Measurements from ENCODE around the gene IQSEC1. TPM values are rescaled to one million over a fixed set of nuclear protein-coding genes. Genes with fewer than 3 reads are reported as not detected.

IQSEC1 gene
- total and polyA plus RNA-seq, 9 of the 15 experiments (the other 6 are each of a cell fraction or from before 2014, with no cell fraction given): 0.56 to 39.0 (median 6.8) TPM

- no peak for TF ChIP-seq ZZZ3 (IDR thresholded peaks at IDR 0.05)
- peak; percentile 13; the same call in 1 of the 2 replicates for TF ChIP-seq RB1 (IDR thresholded peaks at IDR 0.05; ENCODE audit: low read depth)
- peak; percentile 36; the same call in 1 of the 2 replicates for TF ChIP-seq MYC (IDR thresholded peaks at IDR 0.05; ENCODE audit: low read depth, low read length)
- TF ChIP-seq MYC (CRISPR knock-in tag; IDR thresholded peaks at IDR 0.05; ENCODE audit: borderline replicate concordance, low read depth): peak; percentile 32; the same call in 1 of the 2 replicates
- TF ChIP-seq ZNF77 (CRISPR knock-in tag; IDR thresholded peaks at IDR 0.05): no peak
- no peak for TF ChIP-seq STAT5B (CRISPR knock-in tag; IDR thresholded peaks at IDR 0.05)
- no peak for TF ChIP-seq ZFP91 (CRISPR knock-in tag; IDR thresholded peaks at IDR 0.05)
- TF ChIP-seq MNT (conservative IDR thresholded peaks at IDR 0.05): peak; percentile 46 to 71; a peak in 3 of 4 replicates
- no peak for TF ChIP-seq ZNF57 (CRISPR knock-in tag; IDR thresholded peaks at IDR 0.05)
- peak; percentile 21; the same call in 1 of the 2 replicates for TF ChIP-seq ESRRA (IDR thresholded peaks at IDR 0.05; ENCODE audit: borderline replicate concordance, low read depth)
- peak; percentile 17; the same call in 1 of the 2 replicates for TF ChIP-seq MTA3 (IDR thresholded peaks at IDR 0.05; ENCODE audit: borderline replicate concordance)
- TF ChIP-seq ZNF436 (CRISPR knock-in tag; IDR thresholded peaks at IDR 0.05): no peak
- no peak for TF ChIP-seq RFX7 (CRISPR knock-in tag; IDR thresholded peaks at IDR 0.05)
- no peak for TF ChIP-seq IRF9 (tag; IDR thresholded peaks at IDR 0.05)
Measured at GRCh38 chr3:12992629-12993516, 80.4 kb downstream of the IQSEC1 start (continued).
